Measurements from ENCODE around the gene PHC2. TPM values are rescaled to one million over a fixed set of nuclear protein-coding genes. Genes with fewer than 3 reads are reported as not detected.
A peak's percentile ranks its signal among the peaks of the same experiment; 100 is the strongest.

The PHC2 gene
- total RNA-seq, 1 donor: 85.4 TPM

- Histone ChIP-seq H3K4me3 (ENCODE audit: insufficient read depth, low read length) (no peak overlapping the region), H2AFZ (ENCODE audit: low read length) (no peak overlapping the region), H3K27me3 (ENCODE audit: insufficient read depth, low read length) (no peaks in the 10 kb centered on the region), H3K9me3 (ENCODE audit: low read depth, low read length) (no peaks in the 10 kb centered on the region), H4K20me1 (ENCODE audit: insufficient read depth, low read length) (no peaks in the 10 kb centered on the region), H3K27ac (ENCODE audit: low read depth, low read length) (no peak overlapping the region), H3K4me2 (ENCODE audit: insufficient read depth, low read length) (no peak overlapping the region), H3K36me3 (ENCODE audit: insufficient read depth, low read length) (peaks cover 2% of the 10 kb centered on the region), H3K4me1 (ENCODE audit: insufficient read depth, low read length) (peaks cover 44% of the 10 kb centered on the region), H3K79me2 (ENCODE audit: insufficient read depth, low read length) (peaks cover 73% of the 10 kb centered on the region)
- DNase-seq (ENCODE audit: insufficient read length, low spot score, missing footprints): no peak
- TF ChIP-seq CTCF (IDR thresholded peaks at IDR 0.05; ENCODE audit: extremely low read depth, low read depth, low read length): no peak
These were observed 37.4 kb downstream of the PHC2 start for GRCh38 chr1:33393524-33393923.

- TF ChIP-seq CTCF (IDR thresholded peaks at IDR 0.05; ENCODE audit: extremely low read depth, low read depth, low read length): no peak
- H3K36me3 ChIP-seq (ENCODE audit: insufficient read depth, low read length): no peaks in the 10 kb centered on the region
- H3K27ac ChIP-seq (ENCODE audit: low read depth, low read length): no peak overlapping the region
- no peak overlapping the region for H3K4me2 ChIP-seq (ENCODE audit: insufficient read depth, low read length)
- H3K4me1 ChIP-seq (ENCODE audit: insufficient read depth, low read length): peaks cover 52% of the 10 kb centered on the region
- no peaks in the 10 kb centered on the region for H4K20me1 ChIP-seq (ENCODE audit: insufficient read depth, low read length)
- H3K79me2 ChIP-seq (ENCODE audit: insufficient read depth, low read length): peaks cover 70% of the 10 kb centered on the region
- H2AFZ ChIP-seq (ENCODE audit: low read length): no peak overlapping the region
- H3K4me3 ChIP-seq (ENCODE audit: insufficient read depth, low read length): no peak overlapping the region
- no peak for DNase-seq (ENCODE audit: insufficient read length, low spot score, missing footprints)
- H3K27me3 ChIP-seq (ENCODE audit: insufficient read depth, low read length): no peaks in the 10 kb centered on the region
- no peaks in the 10 kb centered on the region for H3K9me3 ChIP-seq (ENCODE audit: low read depth, low read length)
These were observed 38.3 kb downstream of the PHC2 start for GRCh38 chr1:33392639-33393038.

GRCh38 chr1:33392206-33392605, 38.7 kb downstream of the PHC2 start:
- H4K20me1 ChIP-seq (ENCODE audit: insufficient read depth, low read length): no peaks in the 10 kb centered on the region
- TF ChIP-seq CTCF (IDR thresholded peaks at IDR 0.05; ENCODE audit: extremely low read depth, low read depth, low read length): no peak
- H3K27ac ChIP-seq (ENCODE audit: low read depth, low read length): no peak overlapping the region
- H3K36me3 ChIP-seq (ENCODE audit: insufficient read depth, low read length): no peaks in the 10 kb centered on the region
- no peaks in the 10 kb centered on the region for H3K27me3 ChIP-seq (ENCODE audit: insufficient read depth, low read length)
- no peak overlapping the region for H3K4me3 ChIP-seq (ENCODE audit: insufficient read depth, low read length)
- no peaks in the 10 kb centered on the region for H3K9me3 ChIP-seq (ENCODE audit: low read depth, low read length)
- no peak overlapping the region for H3K4me2 ChIP-seq (ENCODE audit: insufficient read depth, low read length)
- peaks cover 69% of the 10 kb centered on the region for H3K79me2 ChIP-seq (ENCODE audit: insufficient read depth, low read length)
- no peak overlapping the region for H2AFZ ChIP-seq (ENCODE audit: low read length)
- H3K4me1 ChIP-seq (ENCODE audit: insufficient read depth, low read length): peaks cover 56% of the 10 kb centered on the region
- no peak for DNase-seq (ENCODE audit: insufficient read length, low spot score, missing footprints)

- Histone ChIP-seq H3K79me2 (ENCODE audit: insufficient read depth, low read length) (peaks cover 70% of the 10 kb centered on the region), H3K27me3 (ENCODE audit: insufficient read depth, low read length) (no peaks in the 10 kb centered on the region), H3K27ac (ENCODE audit: low read depth, low read length) (peak overlapping the region; percentile 78), H3K4me2 (ENCODE audit: insufficient read depth, low read length) (no peak overlapping the region), H2AFZ (ENCODE audit: low read length) (no peak overlapping the region), H3K4me3 (ENCODE audit: insufficient read depth, low read length) (no peak overlapping the region), H3K4me1 (ENCODE audit: insufficient read depth, low read length) (peaks cover 60% of the 10 kb centered on the region), H3K9me3 (ENCODE audit: low read depth, low read length) (no peaks in the 10 kb centered on the region), H4K20me1 (ENCODE audit: insufficient read depth, low read length) (no peaks in the 10 kb centered on the region), H3K36me3 (ENCODE audit: insufficient read depth, low read length) (no peaks in the 10 kb centered on the region)
- DNase-seq (ENCODE audit: insufficient read length, low spot score, missing footprints): no peak
- TF ChIP-seq CTCF (IDR thresholded peaks at IDR 0.05; ENCODE audit: extremely low read depth, low read depth, low read length): no peak
These were observed 39.4 kb downstream of the PHC2 start for GRCh38 chr1:33391343-33392078.

All from osteoblast (primary cell).